ENCODE measurements around the gene PPM1L.

DNA sequence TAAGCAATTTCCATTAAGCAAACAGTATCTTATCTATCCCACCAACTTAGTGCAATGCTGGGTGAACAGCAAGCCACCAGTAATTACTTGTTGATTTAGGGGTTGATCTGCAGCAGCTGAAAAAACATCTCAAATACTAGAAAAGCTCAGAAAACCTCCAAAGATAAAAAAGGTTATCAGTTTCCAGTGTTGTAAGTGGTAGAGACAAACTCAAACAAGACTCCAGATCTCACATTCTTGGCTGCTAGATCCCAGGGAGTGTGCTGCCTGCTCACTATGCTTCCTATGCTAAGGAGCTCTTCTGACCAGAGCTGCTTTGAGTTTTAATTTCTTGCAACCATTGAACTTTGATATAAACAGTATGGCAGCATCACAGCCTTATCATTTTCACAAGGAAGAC is 337.9 kb downstream of the PPM1L start:
- TF ChIP-seq, protein P1, sequence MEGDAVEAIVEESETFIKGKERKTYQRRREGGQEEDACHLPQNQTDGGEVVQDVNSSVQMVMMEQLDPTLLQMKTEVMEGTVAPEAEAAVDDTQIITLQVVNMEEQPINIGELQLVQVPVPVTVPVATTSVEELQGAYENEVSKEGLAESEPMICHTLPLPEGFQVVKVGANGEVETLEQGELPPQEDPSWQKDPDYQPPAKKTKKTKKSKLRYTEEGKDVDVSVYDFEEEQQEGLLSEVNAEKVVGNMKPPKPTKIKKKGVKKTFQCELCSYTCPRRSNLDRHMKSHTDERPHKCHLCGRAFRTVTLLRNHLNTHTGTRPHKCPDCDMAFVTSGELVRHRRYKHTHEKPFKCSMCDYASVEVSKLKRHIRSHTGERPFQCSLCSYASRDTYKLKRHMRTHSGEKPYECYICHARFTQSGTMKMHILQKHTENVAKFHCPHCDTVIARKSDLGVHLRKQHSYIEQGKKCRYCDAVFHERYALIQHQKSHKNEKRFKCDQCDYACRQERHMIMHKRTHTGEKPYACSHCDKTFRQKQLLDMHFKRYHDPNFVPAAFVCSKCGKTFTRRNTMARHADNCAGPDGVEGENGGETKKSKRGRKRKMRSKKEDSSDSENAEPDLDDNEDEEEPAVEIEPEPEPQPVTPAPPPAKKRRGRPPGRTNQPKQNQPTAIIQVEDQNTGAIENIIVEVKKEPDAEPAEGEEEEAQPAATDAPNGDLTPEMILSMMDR (conservative IDR thresholded peaks at IDR 0.05; ENCODE audit: low read depth, low read length): no peak
- TF ChIP-seq EZH2 (IDR thresholded peaks at IDR 0.05; ENCODE audit: borderline replicate concordance, low read depth, low read length, poor library complexity, severe bottlenecking): no peak
